GM18508 (cell line): ENCODE results near the gene RBFOX2.

Experiments used
- ATAC-seq: cut with Tn5 transposase; IDR thresholded peaks from one replicate; pipeline ENCODE4 v1.9.1; 2021; ENCODE audit warnings: moderate number of reproducible peaks; ENCODE audit not compliant: insufficient read depth, unreplicated experiment

RBFOX2 gene

DNA sequence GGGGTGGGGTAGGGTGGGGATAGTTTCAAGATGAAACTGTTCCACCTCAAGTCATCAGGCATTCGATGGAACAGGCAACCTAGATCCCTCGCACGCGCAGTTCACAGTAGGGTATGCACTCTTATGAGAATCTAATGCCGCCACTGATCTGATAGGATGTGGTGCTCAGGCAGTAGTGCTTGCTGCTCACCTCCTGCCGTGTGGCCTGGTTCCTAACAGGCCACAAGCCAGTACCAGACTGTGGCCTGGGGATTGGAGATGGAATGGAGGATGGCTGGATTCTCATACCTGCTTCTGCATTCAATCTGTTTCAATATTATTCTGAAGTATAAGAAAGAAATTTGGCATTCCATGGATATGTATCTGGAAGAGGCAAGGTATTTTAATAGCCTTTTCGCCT is 73.1 kb downstream of the RBFOX2 start:
- no peak for ATAC-seq

- no peak for ATAC-seq
These were observed 76.0 kb downstream of the RBFOX2 start for GRCh38 chr22:35952576-35952975.

DNA sequence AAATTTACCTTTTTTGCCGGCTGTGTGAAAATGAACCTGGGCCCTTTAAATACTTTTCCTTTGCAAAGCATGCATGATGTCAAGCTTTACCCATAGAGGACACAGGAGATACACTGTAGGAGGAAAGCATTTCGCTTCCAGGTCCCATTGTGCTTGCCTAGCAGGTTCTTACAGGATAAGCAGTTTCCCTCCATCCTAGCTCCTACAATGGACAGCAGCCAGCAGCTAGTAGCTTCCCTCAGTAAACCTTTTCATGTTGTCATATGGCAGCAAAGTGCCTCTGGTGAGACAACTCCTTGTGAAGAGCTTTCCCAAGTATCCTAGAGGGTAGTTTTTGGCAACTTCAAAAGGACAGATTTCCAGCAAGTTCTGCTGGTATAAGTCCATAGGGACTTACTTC is 78.4 kb downstream of the RBFOX2 start:
- no peak for ATAC-seq

DNA sequence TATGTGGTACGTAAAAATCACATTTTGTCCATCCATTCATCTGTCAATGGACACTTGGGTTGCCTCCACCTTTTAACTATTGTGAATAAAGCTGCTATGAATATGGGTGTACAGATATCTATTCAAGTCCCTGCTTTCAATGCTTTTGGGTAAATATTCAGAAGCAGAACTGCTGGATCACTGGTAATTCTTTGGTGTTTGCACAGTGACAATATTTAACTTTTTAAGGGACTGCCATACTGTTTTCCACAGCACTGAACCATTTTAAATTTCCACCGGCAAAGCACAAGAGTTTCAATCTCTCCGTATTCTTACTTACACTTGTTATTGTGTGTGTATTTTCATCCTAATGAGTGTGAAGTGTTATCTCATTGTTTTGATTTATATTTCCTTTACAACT is 79.4 kb downstream of the RBFOX2 start:
- no peak for ATAC-seq

GRCh38 chr22:35947794-35948425 is 80.7 kb downstream of the RBFOX2 start:
- no peak for ATAC-seq

GRCh38 chr22:35944458-35944857 is 84.2 kb downstream of the RBFOX2 start:
- ATAC-seq, result no peak

- ATAC-seq, result no peak
These were observed 88.5 kb downstream of the RBFOX2 start for GRCh38 chr22:35940166-35940565.

- ATAC-seq, result no peak
These were observed 90.4 kb downstream of the RBFOX2 start for GRCh38 chr22:35938226-35938625.

- no peak for ATAC-seq
These were observed 97.7 kb downstream of the RBFOX2 start for GRCh38 chr22:35930933-35931332.

GRCh38 chr22:35928285-35928798 is 100.3 kb downstream of the RBFOX2 start:
- no peak for ATAC-seq

DNA sequence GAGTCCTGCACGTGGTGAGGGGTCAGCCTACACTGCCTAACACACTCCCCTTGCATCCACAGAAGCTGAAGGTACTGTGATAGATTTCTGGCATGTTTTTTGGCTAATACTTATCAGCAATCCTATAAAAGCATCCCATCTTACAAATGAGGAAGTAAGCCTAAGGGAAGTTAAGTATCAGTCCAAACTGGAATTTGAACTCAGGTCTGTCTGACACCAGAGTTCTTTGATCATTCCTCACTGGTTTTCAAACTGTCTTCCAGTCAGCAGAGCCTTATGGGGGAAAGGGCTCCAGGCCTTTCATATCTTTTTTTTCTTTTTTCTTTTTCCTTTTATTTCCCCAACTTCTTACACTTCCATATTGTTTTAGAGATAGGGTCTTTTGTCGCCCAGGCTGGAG is 105.6 kb downstream of the RBFOX2 start:
- no peak for ATAC-seq

- no peak for ATAC-seq
These were observed 106.8 kb downstream of the RBFOX2 start for GRCh38 chr22:35921777-35922176.

GRCh38 chr22:35921044-35921443 is 107.6 kb downstream of the RBFOX2 start:
- no peak for ATAC-seq

DNA sequence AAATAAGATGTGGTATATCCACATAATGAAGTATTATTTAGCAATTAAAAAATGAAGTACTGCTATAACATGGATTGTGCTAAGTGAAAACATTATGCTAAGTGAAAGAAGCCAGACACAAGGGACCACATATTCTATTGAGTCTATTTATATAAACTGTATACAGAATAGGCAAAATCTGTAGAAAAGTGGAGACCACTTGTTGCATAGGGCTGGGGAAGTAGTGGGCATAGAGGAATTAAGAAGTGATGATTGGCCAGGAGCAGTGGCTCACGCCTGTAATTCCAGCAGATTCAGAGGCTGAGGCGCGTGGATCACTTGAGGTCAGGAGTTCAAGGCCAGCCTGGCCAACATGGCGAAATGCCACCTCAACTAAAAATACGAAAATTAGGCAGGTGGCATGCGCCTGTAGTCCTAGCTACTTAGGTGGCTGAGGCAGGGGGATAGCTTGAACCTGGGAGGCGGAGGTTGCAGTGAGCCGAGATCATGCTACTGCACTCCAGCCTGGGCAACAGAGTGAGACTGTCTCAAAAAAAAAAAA is 109.6 kb downstream of the RBFOX2 start:
- no peak for ATAC-seq

GRCh38 chr22:35918456-35918855 is 110.2 kb downstream of the RBFOX2 start:
- ATAC-seq, result no peak

- ATAC-seq, result no peak
These were observed 111.0 kb downstream of the RBFOX2 start for GRCh38 chr22:35917651-35918050.

DNA sequence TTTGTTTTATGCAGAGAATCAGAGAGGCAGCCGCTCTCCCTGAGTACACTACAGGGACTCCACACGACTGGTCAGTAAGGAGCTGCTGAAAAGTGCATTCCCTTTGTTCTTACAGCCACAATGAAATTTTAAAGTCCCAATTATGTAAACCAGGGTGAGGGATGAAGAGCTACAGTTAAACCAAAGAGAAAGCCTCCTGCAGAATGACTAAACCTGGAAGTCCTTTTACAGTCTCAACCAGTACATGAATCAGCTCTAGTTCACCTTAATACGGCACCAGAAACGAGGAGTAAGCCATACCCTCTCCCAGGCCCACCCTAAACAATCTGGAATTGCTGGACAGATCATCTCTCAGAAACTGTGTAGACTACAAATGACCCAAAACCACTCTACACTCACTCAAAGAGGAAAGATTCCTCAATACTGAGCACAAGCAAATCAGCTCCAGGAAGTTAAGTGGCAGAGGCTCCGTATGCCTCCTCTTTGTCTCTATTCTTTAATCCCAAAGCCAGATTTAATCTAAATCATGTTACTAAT is 113.1 kb downstream of the RBFOX2 start:
- no peak for ATAC-seq

DNA sequence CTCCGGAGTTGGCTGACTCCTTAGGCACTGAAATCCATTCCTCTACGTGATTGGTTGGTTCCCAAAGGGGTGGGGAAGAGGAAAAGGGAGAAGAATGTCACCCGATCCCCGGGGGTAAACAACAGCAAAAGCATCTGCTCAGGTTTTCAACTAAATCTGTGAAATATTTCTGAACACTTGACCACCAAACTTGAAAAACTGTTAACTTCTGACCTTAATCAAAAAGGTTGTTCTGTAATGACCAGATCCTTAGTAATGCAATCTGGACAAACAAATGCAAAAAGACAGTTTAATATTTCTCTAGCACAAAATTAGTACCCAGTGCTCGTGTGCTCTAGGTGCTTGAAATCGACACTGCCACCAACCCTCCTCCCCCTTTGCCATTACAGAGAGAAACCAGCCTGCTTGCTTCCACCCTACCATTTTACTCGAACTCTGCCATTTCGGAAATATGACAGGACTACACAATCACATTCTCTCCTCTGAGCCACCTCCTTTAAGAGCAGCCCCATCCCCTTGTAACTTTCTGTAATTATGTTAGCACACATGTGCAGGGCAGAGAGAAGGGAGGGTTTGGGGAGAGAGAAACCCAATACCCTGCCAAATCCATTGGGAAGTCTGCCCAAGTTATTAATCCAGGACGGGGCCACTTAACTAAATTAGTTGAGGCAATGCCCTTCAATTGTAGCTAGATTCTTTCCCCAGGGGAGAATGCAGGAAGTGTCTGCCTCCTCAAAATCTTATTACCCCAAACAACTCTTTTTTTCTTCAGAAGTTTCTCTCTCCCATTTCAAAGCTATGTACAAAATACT is 113.8 kb downstream of the RBFOX2 start:
- no peak for ATAC-seq

GRCh38 chr22:35914357-35914664 is 114.3 kb downstream of the RBFOX2 start:
- ATAC-seq, result no peak

DNA sequence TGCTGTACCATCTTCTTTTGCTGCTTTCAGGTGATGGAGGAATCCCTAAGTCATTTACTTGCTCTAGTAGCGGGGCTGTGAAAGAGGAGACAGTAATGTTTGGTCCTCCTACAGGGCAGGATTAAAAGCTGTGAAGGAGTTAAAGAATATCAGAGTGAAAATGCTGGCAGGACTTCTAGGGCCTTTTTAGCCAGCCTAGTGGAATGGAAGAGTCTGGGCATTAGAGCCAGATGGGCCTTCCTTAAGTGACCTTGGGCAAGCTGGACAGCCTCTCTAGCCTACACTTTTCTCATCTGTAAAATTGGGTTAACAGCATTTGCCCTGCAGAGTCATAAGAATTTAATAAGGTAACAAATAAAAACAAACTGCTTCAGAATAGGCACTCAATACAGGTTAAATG is 114.7 kb downstream of the RBFOX2 start:
- no peak for ATAC-seq

GRCh38 chr22:35912658-35913057 is 116.0 kb downstream of the RBFOX2 start:
- ATAC-seq, result no peak
